GM23338 (cell line): ENCODE measurements around the gene SF3B1. TPM values are rescaled to one million over a fixed set of nuclear protein-coding genes. Genes with fewer than 3 reads are reported as not detected.
"Not testable (repeated sequence)": the region's sequence is repeated elsewhere in the genome, so short reads cannot be mapped to it uniquely, and the experiment has no call there.

Experiments used
- ATAC-seq: fragments of 200-7000 bp; cut with Tn5 transposase; 3 replicates; pipeline ENCODE4 v1.9.1; 2020
- DNase-seq: peaks from one replicate; pipeline ENCODE4 v3.0.0-alpha.2; 2015; ENCODE audit warnings: low spot score
- H2AFZ ChIP-seq: fragments of 200-600 bp; sonication (generic); 2 replicates; pipeline ENCODE4 v1.8.0; 2016; ENCODE audit warnings: antibody characterized with exemption, mild to moderate bottlenecking, moderate library complexity
- H3F3A ChIP-seq: fragments of 200-600 bp; sonication (generic); replicated peaks from 2 replicates; pipeline ENCODE4 v1.8.0; 2017; ENCODE audit warnings: antibody characterized with exemption, mixed run types, low read depth
- H3K27ac ChIP-seq: fragments of 200-600 bp; sonication (generic); 2 replicates; pipeline ENCODE4 v1.6.1; 2016; ENCODE audit warnings: low read depth
- H3K27me3 ChIP-seq: fragments of 200-600 bp; sonication (generic); 2 replicates; pipeline ENCODE4 v1.8.0; 2016; ENCODE audit warnings: mild to moderate bottlenecking, mixed run types, moderate library complexity; ENCODE audit not compliant: insufficient read depth
- H3K36me3 ChIP-seq: fragments of 200-600 bp; sonication (generic); 2 replicates; pipeline ENCODE4 v1.8.0; 2016; ENCODE audit warnings: mild to moderate bottlenecking; ENCODE audit not compliant: insufficient read depth
- H3K4me1 ChIP-seq: fragments of 200-600 bp; sonication (generic); 2 replicates; pipeline ENCODE4 v1.8.0; 2016; ENCODE audit warnings: mild to moderate bottlenecking, moderate library complexity; ENCODE audit not compliant: insufficient read depth
- H3K4me2 ChIP-seq: fragments of 200-600 bp; sonication (generic); 2 replicates; pipeline ENCODE4 v1.7.1; 2017; ENCODE audit warnings: mixed run types
- H3K4me3 ChIP-seq: fragments of 200-600 bp; sonication (generic); 2 replicates; pipeline ENCODE4 v1.6.1; 2016; ENCODE audit warnings: mixed run types
- H3K79me2 ChIP-seq: fragments of 200-600 bp; sonication (generic); replicated peaks from 2 replicates; pipeline ENCODE4 v1.8.0; 2017; ENCODE audit warnings: mild to moderate bottlenecking; ENCODE audit not compliant: insufficient read depth
- H3K9me2 ChIP-seq: fragments of 200-600 bp; sonication (generic); 2 replicates; pipeline ENCODE4 v1.8.0; 2017; ENCODE audit not compliant: insufficient read depth
- H4K20me1 ChIP-seq: fragments of 200-600 bp; sonication (generic); replicated peaks from 2 replicates; pipeline ENCODE4 v1.8.0; 2017; ENCODE audit warnings: mild to moderate bottlenecking; ENCODE audit not compliant: insufficient read depth
- H3K27ac Mint-ChIP-seq: 2 replicates; pipeline ENCODE4 v1.8.0; 2020; ENCODE audit warnings: inconsistent platforms, mild to moderate bottlenecking, moderate library complexity, mixed read lengths
- H3K27me3 Mint-ChIP-seq: 3 replicates; pipeline ENCODE4 v1.8.0; 2022; ENCODE audit warnings: low read depth, mild to moderate bottlenecking, moderate library complexity, mixed read lengths, inconsistent platforms; ENCODE audit not compliant: insufficient read depth, poor library complexity
- H3K36me3 Mint-ChIP-seq: 3 replicates; pipeline ENCODE4 v1.8.0; 2021; ENCODE audit warnings: low read depth, mild to moderate bottlenecking, inconsistent platforms, moderate library complexity, mixed read lengths
- H3K4me1 Mint-ChIP-seq: 3 replicates; pipeline ENCODE4 v1.8.0; 2020; ENCODE audit warnings: mild to moderate bottlenecking, inconsistent platforms, mixed read lengths
- H3K4me3 Mint-ChIP-seq: 3 replicates; pipeline ENCODE4 v1.8.0; 2021; ENCODE audit warnings: moderate library complexity, mild to moderate bottlenecking, inconsistent platforms, mixed read lengths
- H3K9me3 Mint-ChIP-seq: 3 replicates; pipeline ENCODE4 v1.8.0; 2020; ENCODE audit warnings: moderate library complexity, mild to moderate bottlenecking, inconsistent platforms, mixed read lengths
- JUNB ChIP-seq: IDR thresholded peaks from one replicate; pipeline ENCODE4 v1.6.1; 2016; ENCODE audit warnings: antibody characterized with exemption; ENCODE audit not compliant: unreplicated experiment
- STAT1 ChIP-seq: IDR thresholded peaks from one replicate; pipeline ENCODE4 v1.6.1; 2016; ENCODE audit warnings: antibody characterized with exemption; ENCODE audit not compliant: unreplicated experiment
- polyA plus RNA-seq: library from polyadenylated mRNA; unstranded; fragments of >200 nt; fragmentation: Nextera tagmentation; extraction: Ambion mirVana; gene quantifications from 2 replicates; pipeline ENCODE4 v1.2.1, GENCODE V29; 2016
- total RNA-seq: library from RNA; depleted of rRNA; stranded (reverse); fragments of >200 nt; shearing (Covaris generic); gene quantifications from 2 replicates; pipeline ENCODE4 v1.2.3, GENCODE V29; 2014
- TF ChIP-seq, protein P1 (sequence below): IDR thresholded peaks from 2 replicates; pipeline ENCODE4 v1.6.1; 2016; ENCODE audit warnings: antibody characterized with exemption
- TF ChIP-seq, protein P2 (sequence below), 2 experiments: fragments of 200-600 bp in 1 of 2; sonication (generic) in 1 of 2; conservative IDR thresholded peaks; 2 replicates each; pipeline versions ENCODE4 v1.5.1 to v1.6.1; 2016 to 2017; ENCODE audit warnings: antibody characterized with exemption in 2 of 2, low read depth in 2 of 2, mild to moderate bottlenecking in 2 of 2, moderate library complexity in 1 of 2

The SF3B1 gene
- total and polyA plus RNA-seq, 2 experiments from 2014 or later: 238 to 340 TPM

DNA sequence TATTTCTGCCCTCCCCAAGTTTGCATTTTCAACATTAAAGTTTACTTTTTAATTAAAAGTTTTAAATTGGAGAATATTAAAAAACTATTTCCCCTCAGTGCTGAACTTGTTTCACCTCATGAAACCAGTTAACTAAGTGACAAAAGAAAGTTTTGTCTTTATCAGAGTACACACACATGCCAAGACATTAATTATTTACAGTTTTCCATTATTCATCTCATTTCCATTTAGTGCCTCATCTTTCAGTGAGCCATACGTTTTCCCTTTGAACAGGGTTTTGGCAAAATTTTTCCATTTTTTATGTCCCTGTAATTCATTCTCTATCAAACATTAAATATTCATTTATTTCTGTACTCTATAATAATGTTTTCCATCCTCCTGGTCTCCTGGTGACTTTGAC, 53.2 kb downstream of the SF3B1 start (continued):
- TF ChIP-seq, protein P1, sequence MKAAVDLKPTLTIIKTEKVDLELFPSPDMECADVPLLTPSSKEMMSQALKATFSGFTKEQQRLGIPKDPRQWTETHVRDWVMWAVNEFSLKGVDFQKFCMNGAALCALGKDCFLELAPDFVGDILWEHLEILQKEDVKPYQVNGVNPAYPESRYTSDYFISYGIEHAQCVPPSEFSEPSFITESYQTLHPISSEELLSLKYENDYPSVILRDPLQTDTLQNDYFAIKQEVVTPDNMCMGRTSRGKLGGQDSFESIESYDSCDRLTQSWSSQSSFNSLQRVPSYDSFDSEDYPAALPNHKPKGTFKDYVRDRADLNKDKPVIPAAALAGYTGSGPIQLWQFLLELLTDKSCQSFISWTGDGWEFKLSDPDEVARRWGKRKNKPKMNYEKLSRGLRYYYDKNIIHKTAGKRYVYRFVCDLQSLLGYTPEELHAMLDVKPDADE: no peak
- TF ChIP-seq STAT1: no peak

DNA sequence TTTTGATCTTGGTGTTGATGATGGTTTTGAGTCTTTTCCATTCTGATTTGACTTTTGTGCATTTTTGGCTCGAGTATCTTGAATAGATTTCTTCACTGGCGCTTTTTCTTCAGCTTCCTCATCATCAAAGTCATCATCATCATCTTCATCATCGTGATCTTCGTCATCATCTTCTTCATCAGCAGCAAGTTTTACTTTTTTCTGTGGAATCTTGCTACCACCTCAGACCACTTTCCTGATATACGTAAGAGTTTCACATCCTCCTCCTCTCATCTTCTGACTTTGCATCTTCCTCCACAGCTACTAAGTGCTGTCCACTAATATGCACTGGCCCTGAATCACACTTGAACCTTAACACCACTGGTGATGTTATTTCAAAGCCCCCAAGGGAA, 54.9 kb downstream of the SF3B1 start:
- DNase-seq, ATAC-seq, H3K27ac ChIP-seq, H3K79me2 ChIP-seq, H3K36me3 ChIP-seq, H3F3A ChIP-seq, H4K20me1 ChIP-seq, H3K9me2 ChIP-seq, H3K4me3 Mint-ChIP-seq, H3K36me3 Mint-ChIP-seq, H3K9me3 Mint-ChIP-seq, H3K4me2 ChIP-seq, H2AFZ ChIP-seq, H3K4me3 ChIP-seq, H3K4me1 ChIP-seq, H3K27me3 ChIP-seq, H3K27ac Mint-ChIP-seq, H3K27me3 Mint-ChIP-seq, H3K4me1 Mint-ChIP-seq: not testable (repeated sequence)

DNA sequence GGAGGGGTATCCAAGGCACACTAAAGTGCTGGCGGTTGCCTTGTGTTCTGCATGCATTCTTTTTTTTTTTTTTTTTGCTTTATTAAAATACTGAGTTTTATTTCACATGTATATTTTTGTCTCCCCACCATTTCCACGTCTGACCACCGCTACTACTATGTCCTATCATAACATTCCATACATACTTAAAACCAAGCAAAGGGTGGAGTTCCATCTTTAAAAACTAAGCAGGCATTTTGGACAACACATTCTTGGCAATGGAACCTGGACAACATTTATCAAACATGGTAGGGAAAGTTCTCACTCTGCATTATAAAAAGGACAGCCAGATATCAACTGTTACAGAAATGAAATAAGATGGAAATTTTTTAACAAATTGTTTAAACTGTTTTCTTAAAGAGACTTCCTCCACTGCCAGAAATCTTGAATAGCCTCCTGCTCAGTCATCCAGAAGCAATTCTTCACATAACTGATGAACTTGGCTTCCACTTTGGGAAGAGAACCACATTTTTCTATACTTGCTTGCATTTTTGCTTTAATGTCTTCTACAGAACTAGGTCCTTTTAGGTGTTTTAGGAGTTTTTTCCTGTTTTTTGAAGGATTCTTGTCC, 55.4 kb downstream of the SF3B1 start:
- not testable (repeated sequence) for DNase-seq, H3K27ac Mint-ChIP-seq, H3K9me3 Mint-ChIP-seq

DNA sequence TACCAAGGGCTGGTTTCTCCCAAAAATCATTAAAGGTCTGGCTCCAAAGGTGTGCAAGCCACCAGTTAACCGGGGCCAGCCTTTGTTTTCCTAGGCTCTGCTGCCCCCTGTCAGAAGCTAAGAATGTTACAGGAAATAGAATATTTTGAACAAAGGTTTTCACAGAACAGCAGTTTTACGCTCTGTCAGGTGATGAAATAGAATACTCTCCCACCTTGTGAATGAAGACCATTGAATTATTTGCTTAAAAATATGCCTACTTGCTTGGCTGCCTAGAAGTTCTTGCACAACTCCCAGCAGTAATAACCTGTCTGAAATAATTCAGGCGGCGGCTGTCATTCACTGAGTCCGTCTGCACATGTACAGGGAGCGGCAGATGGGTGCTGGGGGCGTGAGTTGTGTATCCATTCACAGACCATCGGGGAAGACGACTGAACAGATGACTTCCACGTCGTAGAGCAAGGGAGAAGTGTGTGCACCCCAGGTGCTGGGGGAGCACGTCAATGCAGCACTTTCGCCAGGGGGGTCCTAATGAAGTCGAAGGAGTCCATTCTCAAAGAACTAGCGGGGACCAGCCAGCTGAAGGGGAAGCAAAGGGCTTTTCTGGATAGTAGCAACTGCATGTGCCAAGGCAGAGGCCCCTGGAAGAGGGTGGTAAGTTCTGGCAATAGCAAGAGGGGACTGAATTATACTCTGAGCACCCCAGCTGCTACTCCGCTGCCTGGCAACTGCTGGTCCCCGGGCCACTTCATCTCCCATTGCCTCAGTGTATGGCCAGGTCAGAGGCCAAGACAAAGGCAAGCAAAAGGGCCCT, 56.1 kb downstream of the SF3B1 start:
- H4K20me1 ChIP-seq: no peaks in the 10 kb centered on the region
- Mint-ChIP-seq H3K4me3 (no peak overlapping the region), H3K4me1 (peaks cover 4% of the 10 kb centered on the region; the same call in 2 of the 3 replicates), H3K9me3 (no peaks in the 10 kb centered on the region), H3K27me3 (peaks cover 3% of the 10 kb centered on the region), H3K27ac (0 out of 2 replicates have a peak overlapping the region, but pooled peaks have one; percentile 12), H3K36me3 (no peaks in the 10 kb centered on the region)
- no peaks in the 10 kb centered on the region for H3K9me2 ChIP-seq
- H3K27me3 ChIP-seq: no peaks in the 10 kb centered on the region
- H2AFZ ChIP-seq: peak overlapping the region; percentile 50
- H3K79me2 ChIP-seq: no peaks in the 10 kb centered on the region
- no peaks in the 10 kb centered on the region for H3K4me1 ChIP-seq
- peak; percentile 83 for DNase-seq
- H3F3A ChIP-seq: no peaks in the 10 kb centered on the region
- peak; percentile 85 for ATAC-seq
- H3K36me3 ChIP-seq: no peaks in the 10 kb centered on the region
- TF ChIP-seq, protein P2, sequence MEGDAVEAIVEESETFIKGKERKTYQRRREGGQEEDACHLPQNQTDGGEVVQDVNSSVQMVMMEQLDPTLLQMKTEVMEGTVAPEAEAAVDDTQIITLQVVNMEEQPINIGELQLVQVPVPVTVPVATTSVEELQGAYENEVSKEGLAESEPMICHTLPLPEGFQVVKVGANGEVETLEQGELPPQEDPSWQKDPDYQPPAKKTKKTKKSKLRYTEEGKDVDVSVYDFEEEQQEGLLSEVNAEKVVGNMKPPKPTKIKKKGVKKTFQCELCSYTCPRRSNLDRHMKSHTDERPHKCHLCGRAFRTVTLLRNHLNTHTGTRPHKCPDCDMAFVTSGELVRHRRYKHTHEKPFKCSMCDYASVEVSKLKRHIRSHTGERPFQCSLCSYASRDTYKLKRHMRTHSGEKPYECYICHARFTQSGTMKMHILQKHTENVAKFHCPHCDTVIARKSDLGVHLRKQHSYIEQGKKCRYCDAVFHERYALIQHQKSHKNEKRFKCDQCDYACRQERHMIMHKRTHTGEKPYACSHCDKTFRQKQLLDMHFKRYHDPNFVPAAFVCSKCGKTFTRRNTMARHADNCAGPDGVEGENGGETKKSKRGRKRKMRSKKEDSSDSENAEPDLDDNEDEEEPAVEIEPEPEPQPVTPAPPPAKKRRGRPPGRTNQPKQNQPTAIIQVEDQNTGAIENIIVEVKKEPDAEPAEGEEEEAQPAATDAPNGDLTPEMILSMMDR (conservative IDR thresholded peaks at IDR 0.05; ENCODE audit: low read depth in 2 of 2): peak; percentile 87 to 94
- TF ChIP-seq JUNB: no peak
- H3K4me3 ChIP-seq: no peak overlapping the region
- H3K27ac ChIP-seq: no peak overlapping the region
- no peak overlapping the region for H3K4me2 ChIP-seq

More for the DNA sequence above, 55.4 kb downstream of the SF3B1 start:
- not testable (repeated sequence) for H4K20me1 ChIP-seq, H3K4me1 Mint-ChIP-seq, H3K27me3 ChIP-seq, H3K36me3 Mint-ChIP-seq, H3K4me2 ChIP-seq, H3K4me3 Mint-ChIP-seq, H3K9me2 ChIP-seq, H3K36me3 ChIP-seq, H3F3A ChIP-seq, H3K27ac ChIP-seq, H3K4me3 ChIP-seq, H3K4me1 ChIP-seq, H2AFZ ChIP-seq, ATAC-seq, H3K27me3 Mint-ChIP-seq, H3K79me2 ChIP-seq
